ENCODE results near the gene PYGO2.
A peak's percentile ranks its signal among the peaks of the same experiment; 100 is the strongest.

The PYGO2 gene

GRCh38 chr1:154961207-154962155, at the start of gene PYGO2:
Gene PYGO2 (minus strand): TSS chr1:154961782. CDS start chr1:154961576, 206 bp downstream.
- DNase-seq, result peak; percentile 90

GRCh38 chr1:155011004-155011416, 49.4 kb upstream of the PYGO2 start:
- no peak for DNase-seq

- DNase-seq, result no peak
These were observed 48.8 kb upstream of the PYGO2 start for GRCh38 chr1:155010211-155010918.

- DNase-seq, result no peak
These were observed 48.2 kb upstream of the PYGO2 start for GRCh38 chr1:155009742-155010141.

DNA sequence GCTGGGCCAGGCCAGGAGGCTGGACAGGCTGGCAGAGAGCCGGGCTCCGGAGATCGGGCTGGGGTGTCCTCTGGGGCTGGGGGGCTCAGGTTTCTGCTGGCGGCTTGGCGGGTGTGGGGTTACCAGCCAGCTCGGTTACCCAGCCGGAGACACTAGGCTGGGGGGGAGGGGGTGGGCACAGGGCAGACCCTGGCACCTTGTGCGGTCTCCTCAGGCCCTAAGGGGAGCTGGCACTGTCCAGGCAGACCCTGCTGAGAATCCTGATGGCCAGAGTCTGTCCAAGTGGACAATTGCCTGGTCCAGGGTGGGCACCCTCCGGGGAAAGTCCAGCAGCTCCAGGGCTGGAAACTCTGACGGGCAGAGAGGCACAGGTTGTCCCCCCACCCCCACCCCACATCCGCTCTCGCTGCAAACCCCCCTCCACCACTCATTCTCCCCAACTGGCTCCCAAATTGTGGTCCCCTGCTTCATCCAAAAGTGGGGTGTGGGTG, 47.7 kb upstream of the PYGO2 start:
- DNase-seq, result no peak

DNA sequence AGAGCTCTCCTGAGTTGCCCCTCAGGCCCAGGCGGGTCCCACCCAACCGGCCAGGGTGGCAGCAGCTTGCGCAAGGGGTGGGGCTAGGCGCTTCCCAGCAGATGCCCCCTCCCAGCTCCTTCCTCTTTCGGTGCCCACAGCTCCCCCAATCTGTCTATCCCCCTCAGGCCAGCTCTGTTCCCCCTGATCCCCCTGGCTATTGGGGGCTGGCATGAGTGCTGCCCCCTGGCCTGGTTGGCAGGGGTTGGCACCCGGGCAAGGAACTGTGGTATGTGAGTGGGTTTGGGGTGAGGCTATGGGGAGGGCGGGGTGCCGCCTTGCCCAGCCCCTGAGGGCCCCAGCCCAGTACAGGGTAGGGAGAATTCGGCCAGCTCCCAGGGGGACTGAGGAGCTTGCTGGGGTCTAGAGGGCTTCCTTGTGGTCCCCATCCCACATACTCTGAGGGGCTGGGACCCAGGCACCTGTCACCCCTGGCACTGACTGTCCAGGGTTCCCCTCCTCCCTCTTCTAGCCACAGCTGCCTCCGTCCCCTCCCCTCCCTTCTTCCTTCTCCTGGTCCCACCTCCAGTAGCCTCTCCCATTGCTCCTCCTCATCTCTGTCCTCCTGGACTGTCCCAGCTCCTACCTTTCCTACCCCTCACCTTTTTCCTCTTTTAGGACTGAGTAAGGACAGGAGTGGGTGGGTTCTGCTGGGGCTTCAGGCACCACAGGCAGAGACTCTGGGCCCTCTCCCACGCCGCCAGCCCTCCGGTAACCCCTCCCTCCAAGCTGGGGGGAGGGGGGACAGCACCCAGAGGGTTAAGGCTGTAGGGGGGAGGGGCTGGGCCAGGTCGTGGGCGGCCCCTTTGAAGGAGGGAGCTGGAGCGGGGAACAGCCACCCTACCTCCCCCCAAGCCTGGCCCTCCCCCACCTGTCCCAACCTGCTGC, 46.7 kb upstream of the PYGO2 start:
- no peak for DNase-seq

GRCh38 chr1:155007251-155007828, 45.8 kb upstream of the PYGO2 start:
- DNase-seq, result no peak

DNA sequence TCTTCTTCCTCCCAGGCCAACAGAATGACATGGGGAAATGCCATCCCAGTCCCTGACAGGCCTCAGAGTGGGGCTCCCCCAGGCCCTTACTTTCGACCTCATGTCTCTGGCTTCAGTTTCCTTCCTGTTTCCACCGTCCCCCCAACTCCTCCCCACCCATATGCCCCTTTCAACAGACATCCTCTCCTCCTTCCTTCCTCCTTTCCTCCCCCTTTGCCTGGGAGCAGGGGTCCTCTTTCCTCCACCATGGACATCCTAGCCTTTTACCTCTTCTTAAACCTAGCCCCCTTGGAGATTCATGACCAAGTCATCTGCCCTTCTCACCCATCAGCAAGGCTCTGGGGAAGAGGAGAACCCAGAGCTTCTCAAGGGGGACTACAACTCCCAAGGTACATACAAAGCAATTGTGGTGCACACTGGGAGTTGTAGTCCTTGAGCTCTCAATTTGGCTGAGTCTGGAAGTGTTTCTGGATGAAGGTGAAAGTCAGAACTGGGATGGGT, 45.1 kb upstream of the PYGO2 start:
- no peak for DNase-seq

DNA sequence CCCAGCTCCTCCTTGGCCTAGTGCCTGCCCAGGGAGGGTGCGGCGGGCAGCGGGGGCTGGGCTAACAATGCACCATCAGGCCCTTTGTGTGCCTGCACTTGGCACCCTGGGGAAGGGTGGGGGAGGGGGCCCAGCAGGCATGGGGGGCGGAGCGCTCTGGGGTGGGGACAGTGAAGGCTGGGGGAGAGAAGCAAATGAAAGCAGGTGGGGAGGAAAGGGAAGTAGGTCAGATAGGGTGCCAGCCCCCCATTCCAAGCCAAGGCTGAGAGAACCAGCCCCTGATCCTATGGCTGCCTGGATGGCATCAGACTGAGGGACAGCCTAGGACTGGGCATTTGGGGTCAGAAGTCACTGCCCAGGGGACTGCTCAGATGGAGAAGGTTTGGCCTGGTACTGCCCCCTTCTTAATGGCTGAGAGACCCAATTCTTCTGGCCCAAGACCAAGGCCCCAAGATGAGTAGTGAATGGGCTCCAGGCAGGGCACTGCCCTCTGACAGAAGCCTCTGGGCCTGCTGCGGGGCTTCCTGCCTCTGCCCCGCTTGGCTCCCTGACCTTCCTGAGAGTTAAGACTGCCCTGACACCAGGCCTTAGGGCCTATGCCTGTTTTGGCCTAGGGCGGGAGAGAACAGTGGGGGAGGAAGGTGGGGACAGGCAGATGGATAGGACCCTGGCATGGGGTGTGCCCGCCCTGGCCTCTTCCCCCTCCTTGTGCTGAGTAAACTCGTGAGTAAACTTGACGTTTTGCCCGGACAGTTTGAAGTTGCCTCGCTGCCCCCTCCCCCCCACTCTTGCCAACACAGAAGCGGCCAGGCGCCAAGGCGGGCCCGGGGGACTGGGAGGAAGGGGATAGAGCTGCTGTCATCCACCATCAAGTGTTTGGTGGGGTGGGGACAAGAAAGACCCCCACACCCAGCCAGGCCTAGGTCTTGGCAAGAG, 43.8 kb upstream of the PYGO2 start:
- DNase-seq, result no peak

DNA sequence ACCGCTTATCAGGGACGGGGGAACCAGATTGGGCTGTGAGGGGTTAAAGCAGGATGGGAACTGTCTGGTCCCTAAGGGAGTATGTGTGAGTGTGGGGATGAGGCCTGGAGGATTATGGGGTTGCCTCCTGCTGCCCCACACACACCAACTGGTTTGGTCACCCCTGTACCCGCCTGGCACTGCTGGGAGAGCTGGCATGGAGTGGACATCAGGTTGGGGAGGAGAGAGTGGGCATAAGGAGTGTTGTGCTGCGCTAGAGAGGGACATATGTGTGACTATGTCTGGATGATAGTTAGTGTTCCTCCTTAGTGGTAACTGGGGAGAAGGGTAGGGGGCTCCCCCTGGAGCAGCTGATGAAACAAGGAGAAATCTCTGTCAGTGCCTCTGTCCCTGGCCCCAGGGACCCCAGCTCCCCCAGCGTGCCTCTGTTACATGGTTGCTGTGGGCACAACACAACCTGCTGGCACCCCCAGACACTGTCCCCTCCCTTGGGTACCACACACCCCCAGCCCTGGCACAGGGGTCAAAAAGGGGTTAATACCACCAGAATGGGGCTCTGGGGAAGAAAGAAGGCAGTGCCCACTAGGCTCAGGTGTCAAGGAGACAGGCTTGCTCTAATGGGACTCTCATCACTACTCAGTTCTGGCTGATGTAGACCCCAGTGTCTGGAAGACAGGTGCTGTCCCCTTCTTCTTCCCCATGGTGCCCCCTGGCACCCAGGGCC, 42.9 kb upstream of the PYGO2 start:
- DNase-seq, result no peak

- peak; percentile 69 for DNase-seq
These were observed 42.3 kb upstream of the PYGO2 start for GRCh38 chr1:155003766-155004351.

DNA sequence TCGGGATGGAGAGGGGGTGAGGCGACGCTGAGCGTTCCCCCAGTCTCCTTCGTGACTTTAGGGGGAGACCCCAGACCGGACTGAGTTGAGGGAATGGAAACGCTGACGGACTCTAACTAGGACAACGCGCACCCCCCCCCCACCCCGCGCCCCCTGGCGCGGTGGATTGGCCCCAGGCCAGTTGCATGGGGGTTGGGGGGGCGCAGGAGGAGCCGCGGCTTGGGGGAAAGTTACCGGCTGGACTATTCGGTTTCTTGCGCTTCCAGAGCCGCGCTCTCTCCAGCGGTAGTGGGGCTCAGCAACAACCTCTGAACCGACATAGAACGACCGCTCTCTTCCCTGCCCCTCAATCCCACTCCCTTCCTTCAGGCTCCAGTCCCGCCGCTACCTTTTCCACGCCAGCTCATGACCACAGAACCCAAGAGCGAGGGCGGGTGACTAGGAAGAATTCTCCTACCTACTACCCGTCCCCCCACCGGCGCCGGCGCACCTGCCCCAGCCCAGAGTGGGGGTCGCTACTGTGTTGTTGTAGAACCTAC, 41.7 kb upstream of the PYGO2 start:
- peak; percentile 72 for DNase-seq

DNA sequence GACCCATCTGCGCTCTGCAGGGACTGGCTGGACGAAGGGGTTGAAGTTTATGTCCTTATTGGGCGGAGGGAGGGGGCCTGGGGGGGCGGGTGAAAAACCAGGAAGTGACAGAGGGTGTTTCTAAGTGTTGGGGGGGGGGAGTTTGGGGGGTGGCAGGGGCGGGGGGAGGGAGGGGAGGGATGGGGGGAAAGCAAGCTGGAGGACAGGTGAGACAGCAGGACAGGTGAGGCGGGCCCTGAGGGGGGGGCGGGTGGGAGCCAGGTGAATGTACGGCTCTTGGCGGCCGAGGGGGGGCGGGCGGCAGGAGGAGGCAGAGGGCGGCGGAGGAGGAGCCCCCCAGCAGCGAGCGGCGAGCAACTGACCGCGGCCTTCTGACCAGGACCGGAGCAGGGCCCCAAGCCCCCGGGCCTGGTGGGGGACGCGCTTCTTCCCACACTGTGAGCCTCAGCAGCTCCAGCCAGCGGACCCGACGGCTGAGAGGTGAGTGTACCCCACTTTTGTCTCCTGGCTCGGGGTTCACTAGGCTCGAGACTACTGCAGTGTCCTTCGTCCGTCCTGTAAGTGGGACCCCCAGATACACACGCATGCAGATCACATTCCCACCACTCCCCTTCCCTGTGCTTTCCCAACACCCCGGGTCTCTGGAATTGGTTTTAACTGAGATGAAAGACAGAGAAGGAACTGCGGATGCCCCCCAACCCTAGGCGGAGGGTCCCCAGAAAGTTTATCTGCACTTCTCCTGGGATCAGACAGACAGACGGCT, 41.1 kb upstream of the PYGO2 start, which contains the start of gene ZBTB7B:
Gene ZBTB7B (plus strand): TSS at position 339 of the 763 bp plus-strand sequence. CDS start 11,859 bp downstream, outside the sequence.
- peak; percentile 72 for DNase-seq

- peak; percentile 100 for DNase-seq
These were observed 40.3 kb upstream of the PYGO2 start for GRCh38 chr1:155001675-155002463.

DNA sequence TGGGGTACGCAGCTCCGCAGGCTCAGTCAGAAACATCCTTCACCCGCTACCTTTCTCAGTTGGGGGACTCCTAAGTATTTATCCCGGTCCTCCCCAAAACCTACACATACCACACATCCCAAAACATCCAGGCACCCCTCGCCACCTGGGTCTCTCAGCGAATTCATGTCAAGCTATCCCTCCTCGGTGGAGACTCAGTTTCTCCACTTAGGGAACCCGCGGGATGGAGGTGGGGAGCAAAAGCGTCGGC, 39.8 kb upstream of the PYGO2 start:
- DNase-seq, result no peak

GRCh38 chr1:155000726-155001424, 39.3 kb upstream of the PYGO2 start:
- peak; percentile 98 for DNase-seq

DNA sequence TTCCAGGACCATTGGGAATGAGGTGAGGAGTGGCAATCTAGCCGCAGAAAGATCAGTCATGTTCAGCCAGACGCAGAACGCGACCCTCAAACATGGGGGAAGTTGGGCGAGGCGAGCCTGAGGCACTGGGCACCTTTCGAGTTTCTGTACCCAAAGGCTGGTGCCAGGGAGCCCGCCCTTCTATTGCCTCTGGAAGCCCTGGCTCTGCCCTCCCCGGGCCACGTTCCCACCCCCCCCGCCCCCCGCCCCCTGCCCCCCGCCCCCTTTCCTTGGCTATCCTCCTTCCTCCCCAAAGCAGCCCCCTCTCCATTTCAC, 38.8 kb upstream of the PYGO2 start:
- DNase-seq, result no peak
